IMR-90 (cell line): ENCODE measurements around the gene PPARG.

Source experiments
- BHLHE40 ChIP-seq: fragments of 150-350 bp; IDR thresholded peaks from 2 replicates; pipeline ENCODE4 v1.6.1; 2016; ENCODE audit warnings: mild to moderate bottlenecking, low read depth, low read length
- RCOR1 ChIP-seq: IDR thresholded peaks from 2 replicates; pipeline ENCODE4 v1.6.1; 2012; ENCODE audit warnings: mild to moderate bottlenecking, low read length, improper control_type of control experiment; ENCODE audit not compliant: insufficient replicate concordance

- TF ChIP-seq RCOR1 (no peak), BHLHE40 (no peak)
Observed at GRCh38 chr3:12336099-12336498, 47.2 kb downstream of the PPARG start.
